Tibial nerve (tissue), 4 donors: ENCODE data around the gene SECISBP2.

ENCODE experiments used
- EP300 ChIP-seq, 2 donors: sonication (generic); formaldehyde crosslinking; IDR thresholded peaks; one replicate each; pipeline ENCODE4 v1.6.1; 2017; ENCODE audit warnings: antibody characterized with exemption in 2 of 2, mild to moderate bottlenecking in 1 of 2
- POLR2A ChIP-seq, 2 donors: fragments of 450-650 bp; IDR thresholded peaks; one replicate each; pipeline ENCODE4 v1.6.1; 2017; ENCODE audit warnings: antibody characterized with exemption in 2 of 2, mild to moderate bottlenecking in 2 of 2, moderate library complexity in 2 of 2
- TF ChIP-seq, protein P1 (sequence below), 5 experiments: fragments of 200-600 bp in 3 of 5; fragments of 450-650 bp in 2 of 5; sonication (generic) in 3 of 5; IDR thresholded peaks; one replicate each; pipeline ENCODE4 v1.5.1; 2016 to 2019; ENCODE audit warnings: antibody characterized with exemption in 5 of 5, mild to moderate bottlenecking in 3 of 5, moderate library complexity in 2 of 5

DNA sequence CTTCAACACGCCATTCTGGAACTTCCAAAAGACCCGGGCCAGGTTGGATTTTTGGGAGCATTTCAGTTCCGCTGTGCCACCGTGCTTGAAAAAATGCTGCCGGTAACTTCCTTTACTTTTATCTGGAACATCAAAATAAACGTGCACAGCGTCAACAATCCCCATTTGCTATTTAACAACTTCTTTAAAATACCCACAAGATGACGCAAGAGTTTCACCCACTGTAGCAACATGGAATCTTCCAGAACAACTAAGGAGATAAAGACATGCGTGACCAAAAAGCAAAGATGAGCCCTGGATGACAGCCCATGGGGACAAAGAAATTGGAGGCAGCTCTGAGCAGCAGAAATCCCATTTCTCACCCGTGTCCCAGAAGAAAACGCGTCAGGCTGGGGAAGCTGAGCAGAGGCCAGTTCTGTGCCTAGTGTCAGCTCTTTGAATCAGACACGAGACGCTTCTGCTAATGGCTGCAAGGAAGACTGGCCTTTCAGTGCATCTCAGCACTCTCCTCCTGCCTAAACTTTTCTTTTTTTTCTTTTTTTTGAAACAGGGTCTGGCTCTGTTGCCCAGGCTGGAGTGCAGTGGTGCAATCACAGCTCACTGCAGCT lies 61.3 kb downstream of the SECISBP2 start:
- TF ChIP-seq, protein P1, sequence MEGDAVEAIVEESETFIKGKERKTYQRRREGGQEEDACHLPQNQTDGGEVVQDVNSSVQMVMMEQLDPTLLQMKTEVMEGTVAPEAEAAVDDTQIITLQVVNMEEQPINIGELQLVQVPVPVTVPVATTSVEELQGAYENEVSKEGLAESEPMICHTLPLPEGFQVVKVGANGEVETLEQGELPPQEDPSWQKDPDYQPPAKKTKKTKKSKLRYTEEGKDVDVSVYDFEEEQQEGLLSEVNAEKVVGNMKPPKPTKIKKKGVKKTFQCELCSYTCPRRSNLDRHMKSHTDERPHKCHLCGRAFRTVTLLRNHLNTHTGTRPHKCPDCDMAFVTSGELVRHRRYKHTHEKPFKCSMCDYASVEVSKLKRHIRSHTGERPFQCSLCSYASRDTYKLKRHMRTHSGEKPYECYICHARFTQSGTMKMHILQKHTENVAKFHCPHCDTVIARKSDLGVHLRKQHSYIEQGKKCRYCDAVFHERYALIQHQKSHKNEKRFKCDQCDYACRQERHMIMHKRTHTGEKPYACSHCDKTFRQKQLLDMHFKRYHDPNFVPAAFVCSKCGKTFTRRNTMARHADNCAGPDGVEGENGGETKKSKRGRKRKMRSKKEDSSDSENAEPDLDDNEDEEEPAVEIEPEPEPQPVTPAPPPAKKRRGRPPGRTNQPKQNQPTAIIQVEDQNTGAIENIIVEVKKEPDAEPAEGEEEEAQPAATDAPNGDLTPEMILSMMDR (IDR thresholded peaks at IDR 0.05): no peak
- no peak for TF ChIP-seq POLR2A (IDR thresholded peaks at IDR 0.05)
- TF ChIP-seq EP300 (IDR thresholded peaks at IDR 0.05): peak in 1 of 2 donors; percentile 19
